ENCODE results near the gene METTL1. TPM values are rescaled to one million over a fixed set of nuclear protein-coding genes. Genes with fewer than 3 reads are reported as not detected.

METTL1 gene
- total RNA-seq, 1 donor from 2014 or later = 26.8 TPM

- no peak for DNase-seq (ENCODE audit: low spot score)
- H3K27ac Mint-ChIP-seq (ENCODE audit: unreplicated experiment) = no peak overlapping the region
- no peak overlapping the region for H3K4me3 Mint-ChIP-seq (ENCODE audit: unreplicated experiment)
- H3K27me3 Mint-ChIP-seq (ENCODE audit: low read depth) = no peaks in the 10 kb centered on the region
- H3K9me3 Mint-ChIP-seq (ENCODE audit: low read depth) = no peaks in the 10 kb centered on the region
- H3K36me3 Mint-ChIP-seq (ENCODE audit: low read depth) = peaks cover 29% of the 10 kb centered on the region
- H3K4me1 Mint-ChIP-seq (ENCODE audit: low read depth) = peaks cover 8% of the 10 kb centered on the region
- no peak for TF ChIP-seq CTCF (IDR thresholded peaks at IDR 0.05)
Observed at GRCh38 chr12:57796996-57797395, 25.1 kb upstream of the METTL1 start.

- DNase-seq (ENCODE audit: low spot score) = no peak
- no peak for TF ChIP-seq CTCF (IDR thresholded peaks at IDR 0.05)
- H3K4me1 Mint-ChIP-seq (ENCODE audit: low read depth) = peaks cover 8% of the 10 kb centered on the region
- no peaks in the 10 kb centered on the region for H3K27me3 Mint-ChIP-seq (ENCODE audit: low read depth)
- no peak overlapping the region for H3K4me3 Mint-ChIP-seq (ENCODE audit: unreplicated experiment)
- H3K9me3 Mint-ChIP-seq (ENCODE audit: low read depth) = no peaks in the 10 kb centered on the region
- H3K27ac Mint-ChIP-seq (ENCODE audit: unreplicated experiment) = no peak overlapping the region
- peaks cover 24% of the 10 kb centered on the region for H3K36me3 Mint-ChIP-seq (ENCODE audit: low read depth)
Observed at GRCh38 chr12:57795354-57795753, 23.4 kb upstream of the METTL1 start.

DNA sequence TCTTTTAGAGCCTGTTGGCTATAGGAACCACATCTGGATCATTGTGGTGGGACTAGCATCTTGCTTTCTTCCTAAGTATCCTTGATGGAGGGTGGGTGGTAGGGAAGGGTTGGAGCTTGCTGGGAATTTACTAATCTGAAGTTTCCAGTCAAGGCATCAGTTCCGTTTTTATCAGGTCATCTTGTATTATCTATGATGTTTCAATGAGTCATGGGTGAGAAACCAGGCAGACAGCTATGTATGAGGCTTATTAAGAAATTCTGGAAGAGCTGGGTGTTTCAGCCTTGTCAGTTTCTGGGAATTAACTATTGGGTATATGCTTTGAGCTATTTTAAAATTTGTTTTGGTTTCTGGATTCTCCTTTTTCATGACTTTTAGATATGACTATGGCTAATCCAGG lies 22.0 kb upstream of the METTL1 start:
- Mint-ChIP-seq H3K4me3 (ENCODE audit: unreplicated experiment) (no peak overlapping the region), H3K4me1 (ENCODE audit: low read depth) (peaks cover 8% of the 10 kb centered on the region), H3K27ac (ENCODE audit: unreplicated experiment) (peak overlapping the region; percentile 19), H3K27me3 (ENCODE audit: low read depth) (no peaks in the 10 kb centered on the region), H3K9me3 (ENCODE audit: low read depth) (no peaks in the 10 kb centered on the region), H3K36me3 (ENCODE audit: low read depth) (peaks cover 18% of the 10 kb centered on the region)
- no peak for TF ChIP-seq CTCF (IDR thresholded peaks at IDR 0.05)
- DNase-seq (ENCODE audit: low spot score) = no peak

GRCh38 chr12:57783861-57784260 lies 12.0 kb upstream of the METTL1 start:
- no peak for DNase-seq (ENCODE audit: low spot score)
- H3K9me3 Mint-ChIP-seq (ENCODE audit: low read depth) = no peaks in the 10 kb centered on the region
- peak overlapping the region; percentile 41 for H3K27ac Mint-ChIP-seq (ENCODE audit: unreplicated experiment)

DNA sequence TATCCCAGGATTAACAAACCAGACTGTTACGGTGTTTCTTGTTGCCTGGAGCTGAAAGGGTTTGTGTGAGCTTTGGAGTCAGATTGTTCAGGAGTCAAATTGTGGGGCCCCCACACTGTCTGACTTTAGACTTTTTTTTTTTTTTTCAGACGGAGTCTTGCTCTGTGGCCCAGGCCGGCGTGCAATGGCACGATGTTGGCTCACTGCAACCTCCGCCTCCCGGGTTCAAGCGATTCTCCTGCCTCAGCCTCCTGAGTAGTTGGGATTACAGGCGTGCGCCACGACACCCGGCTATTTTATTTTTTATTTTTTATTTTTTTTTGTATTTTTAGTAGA lies 11.5 kb upstream of the METTL1 start:
- Mint-ChIP-seq H3K36me3 (ENCODE audit: low read depth) (peaks cover 13% of the 10 kb centered on the region), H3K27ac (ENCODE audit: unreplicated experiment) (no peak overlapping the region), H3K27me3 (ENCODE audit: low read depth) (no peaks in the 10 kb centered on the region), H3K9me3 (ENCODE audit: low read depth) (no peaks in the 10 kb centered on the region), H3K4me3 (ENCODE audit: unreplicated experiment) (peak overlapping the region; percentile 99), H3K4me1 (ENCODE audit: low read depth) (peaks cover 16% of the 10 kb centered on the region)
- no peak for DNase-seq (ENCODE audit: low spot score)
- no peak for TF ChIP-seq CTCF (IDR thresholded peaks at IDR 0.05)

More at GRCh38 chr12:57783861-57784260, 12.0 kb upstream of the METTL1 start:
- Mint-ChIP-seq H3K27me3 (ENCODE audit: low read depth) (no peaks in the 10 kb centered on the region), H3K4me1 (ENCODE audit: low read depth) (peaks cover 16% of the 10 kb centered on the region), H3K4me3 (ENCODE audit: unreplicated experiment) (no peak overlapping the region), H3K36me3 (ENCODE audit: low read depth) (peaks cover 16% of the 10 kb centered on the region)
- TF ChIP-seq CTCF (IDR thresholded peaks at IDR 0.05) = no peak
